Mesangial cell (primary cell): ENCODE results near the gene PCYT2. TPM values are rescaled to one million over a fixed set of nuclear protein-coding genes. Genes with fewer than 3 reads are reported as not detected.

Experiments used
- total RNA-seq: library from RNA; depleted of rRNA; stranded (reverse); fragments of >200 nt; gene quantifications from 2 replicates; pipeline ENCODE4 v1.2.3, GENCODE V29; 2015

PCYT2 gene
- 40.7 and 71.9 TPM in 2 replicates for total RNA-seq

DNA sequence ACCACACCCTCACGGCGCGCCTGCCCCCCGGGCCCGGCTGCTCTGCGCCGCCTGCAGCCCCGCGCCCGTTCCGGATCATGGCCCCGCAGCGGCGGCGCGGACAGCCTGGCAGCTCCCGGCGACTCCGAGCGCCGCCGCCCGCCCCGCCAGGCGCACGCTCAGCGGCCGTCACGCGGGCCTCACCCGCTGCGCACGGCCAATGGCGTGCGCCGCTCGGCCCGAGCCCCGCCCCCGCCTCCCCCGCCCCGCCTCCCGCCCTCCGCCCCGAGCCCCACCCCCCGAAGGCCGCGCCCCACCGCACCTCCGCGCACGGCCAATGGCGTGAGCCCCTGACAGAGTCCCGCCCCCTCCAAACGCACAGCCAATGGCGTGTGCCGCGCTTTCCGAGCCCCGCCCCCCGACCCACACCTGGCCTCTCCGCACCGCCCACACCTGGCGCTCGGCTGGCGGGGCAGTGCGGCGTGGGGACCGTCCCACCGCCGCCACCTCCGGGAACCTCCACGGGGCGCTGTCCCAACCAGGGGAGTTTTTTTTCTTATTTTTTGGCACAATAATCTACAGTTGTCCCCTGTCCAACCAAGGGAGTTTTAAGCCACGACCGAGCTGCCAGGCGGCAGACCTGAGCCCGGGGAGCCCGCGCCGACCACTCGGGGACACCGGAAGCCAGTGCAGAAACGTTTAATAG is at the start of gene PCYT2:
Gene PCYT2, minus strand, starts transcription at position 123 of the 685 bp plus-strand sequence. Its CDS starts 44 bp downstream, at position 79.

DNA sequence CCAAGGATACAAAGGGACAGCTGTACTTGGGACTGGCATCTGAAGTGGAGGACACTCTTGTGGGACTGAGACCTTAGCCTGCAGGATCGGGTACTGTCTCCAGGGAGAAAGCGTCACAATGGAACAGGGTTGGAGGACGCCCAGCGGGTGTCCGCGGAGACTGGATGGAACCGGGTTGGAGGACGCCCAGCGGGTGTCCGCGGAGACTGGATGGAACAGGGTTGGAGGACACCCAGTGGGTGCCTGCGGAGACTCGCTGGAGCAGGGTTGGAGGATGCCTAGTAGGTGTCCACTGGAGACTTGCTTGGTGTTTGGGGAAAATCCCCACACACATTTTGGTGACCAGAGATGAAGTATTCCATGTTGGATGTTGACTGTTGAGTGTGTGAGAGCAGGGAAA is 36.0 kb upstream of the PCYT2 start, which contains the start of gene MYADML2:
Gene MYADML2, minus strand, starts transcription at position 45 of the 400 bp plus-strand sequence. CDS start 5,492 bp downstream, outside the sequence.

DNA sequence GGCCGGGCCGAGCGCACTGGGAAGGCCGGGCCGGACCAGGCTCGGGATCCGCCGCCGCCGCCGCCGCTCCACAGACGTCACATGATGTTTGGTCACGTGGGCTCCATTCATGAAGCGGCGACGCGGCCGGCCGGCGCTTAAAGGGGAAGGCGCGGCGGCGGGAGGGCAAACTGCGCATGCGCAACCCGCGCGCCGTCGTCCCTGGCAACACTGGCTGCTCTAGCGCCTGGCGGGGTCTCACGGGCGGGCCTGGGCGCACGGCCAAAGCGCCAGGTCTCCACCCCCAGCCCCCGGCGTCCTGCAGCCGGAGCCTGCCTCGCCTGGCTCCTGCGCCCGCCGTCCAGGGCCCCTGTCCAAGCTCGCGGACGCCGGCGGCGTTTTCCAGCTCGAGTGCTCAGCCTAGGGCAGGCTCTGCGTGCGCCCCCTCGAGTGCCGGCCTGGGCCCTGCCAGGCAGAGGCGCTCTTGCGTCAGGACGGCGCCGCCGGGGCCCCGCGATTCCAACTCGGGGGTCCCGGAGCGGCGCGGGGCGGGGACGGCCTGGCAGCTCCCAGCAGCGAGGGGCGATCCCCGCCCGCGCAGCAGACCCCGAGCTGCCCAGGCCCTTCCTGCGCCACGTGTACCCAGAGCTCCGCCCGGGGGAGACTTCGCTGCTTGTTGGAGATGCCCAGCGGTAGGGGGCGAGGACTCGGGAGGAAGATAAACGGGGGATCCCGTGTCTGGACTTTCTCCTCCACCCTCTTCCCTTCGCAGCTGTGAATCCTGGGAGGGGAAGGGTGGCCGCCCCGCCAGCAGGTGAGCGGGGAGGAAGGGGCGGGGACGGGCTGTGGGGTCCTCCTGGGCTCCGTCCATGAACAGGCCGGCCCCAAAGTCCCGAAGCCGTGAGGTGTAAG is 16.7 kb upstream of the PCYT2 start, which contains the start of gene MAFG:
Gene MAFG, minus strand, starts transcription at position 83 of the 891 bp plus-strand sequence. CDS start 4,550 bp downstream, outside the sequence.

DNA sequence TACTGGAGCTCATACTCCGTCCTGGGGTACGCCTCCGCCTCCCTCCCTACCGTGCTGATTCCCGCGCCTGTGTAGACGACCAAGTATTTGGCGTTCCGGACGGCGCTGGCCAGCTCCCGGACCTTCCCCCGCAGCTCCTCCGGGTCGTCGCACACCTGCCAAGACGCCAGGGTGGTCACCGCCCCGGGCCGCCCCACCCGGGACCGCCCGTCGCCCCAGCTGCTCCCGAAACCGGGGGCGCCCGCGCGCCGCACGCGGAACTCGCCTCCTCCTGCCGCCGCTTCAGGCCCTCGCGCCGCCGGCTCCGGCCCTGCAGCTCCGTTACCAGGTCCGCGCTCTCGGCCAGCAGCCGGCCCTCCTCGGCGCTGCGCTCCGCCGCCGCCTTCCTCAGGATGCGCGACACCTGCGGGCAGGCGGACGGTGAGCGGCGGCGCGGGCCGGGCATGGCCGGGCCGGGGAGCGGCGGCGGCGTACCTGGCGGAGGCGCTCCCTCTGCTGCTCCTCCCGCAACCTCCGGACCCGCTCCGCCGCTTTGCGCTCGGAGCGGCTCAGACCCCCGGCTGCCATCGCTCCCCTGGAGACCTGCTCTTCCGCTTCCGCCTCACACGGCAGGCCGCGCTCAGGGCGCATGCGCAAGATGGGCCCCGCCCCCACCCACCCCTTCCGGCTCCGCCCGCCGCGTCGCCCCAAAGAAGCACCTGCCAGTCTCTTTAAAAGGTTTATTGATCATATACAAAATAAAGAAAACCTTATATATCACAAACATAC is 6.5 kb upstream of the PCYT2 start, which contains the start of gene SIRT7:
Gene SIRT7, minus strand, starts transcription at position 612 of the 768 bp plus-strand sequence. Its CDS starts 45 bp downstream, at position 567.

DNA sequence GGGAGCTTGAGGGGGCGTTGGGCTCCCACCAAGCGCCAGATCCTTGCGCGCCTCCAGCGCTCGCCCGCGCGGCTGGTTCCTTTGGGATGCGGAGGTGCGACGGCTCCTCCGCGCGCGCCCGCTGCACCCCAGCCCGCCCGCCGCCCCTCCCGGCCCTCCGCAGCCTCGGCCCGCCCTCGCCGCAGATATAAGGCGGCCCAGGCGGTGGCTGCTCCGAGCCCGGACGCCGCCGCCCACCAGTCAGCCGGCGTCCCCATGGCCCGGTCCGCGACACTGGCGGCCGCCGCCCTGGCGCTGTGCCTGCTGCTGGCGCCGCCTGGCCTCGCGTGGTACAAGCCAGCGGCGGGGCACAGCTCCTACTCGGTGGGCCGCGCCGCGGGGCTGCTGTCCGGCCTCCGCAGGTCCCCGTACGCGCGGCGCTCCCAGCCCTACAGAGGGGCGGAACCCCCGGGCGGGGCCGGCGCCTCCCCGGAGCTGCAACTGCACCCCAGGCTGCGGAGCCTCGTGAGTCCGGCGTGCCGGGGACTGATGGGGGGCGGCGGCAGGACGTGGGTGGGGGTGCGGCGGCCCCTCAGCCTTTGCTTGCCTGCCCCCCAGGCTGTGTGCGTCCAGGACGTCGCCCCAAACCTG is 9.1 kb downstream of the PCYT2 start, which contains the start of gene NPB:
Gene NPB, plus strand, starts transcription at position 216 of the 630 bp plus-strand sequence. Its CDS starts 40 bp downstream, at position 256.

DNA sequence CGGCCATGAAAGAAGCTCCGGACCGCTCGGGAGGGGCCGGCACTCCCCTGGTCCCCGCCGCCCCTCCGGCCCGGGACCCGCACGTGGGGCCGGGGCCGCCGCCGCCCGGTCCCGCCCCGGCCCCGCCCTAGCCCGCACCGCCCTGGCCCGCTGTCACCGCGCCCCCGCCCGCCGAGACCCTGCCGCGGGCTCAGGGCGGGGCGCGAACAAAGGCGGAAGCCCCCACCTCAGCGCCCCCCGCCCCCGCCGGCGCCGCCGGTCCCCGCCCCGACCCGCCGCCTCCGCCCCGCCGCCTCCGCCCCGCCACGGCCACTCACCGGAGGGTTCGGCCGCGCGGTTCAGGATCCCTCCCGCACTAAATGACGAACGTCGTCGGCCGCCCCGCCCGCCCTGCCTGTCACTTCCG is 40.2 kb downstream of the PCYT2 start, which contains the start of gene ARHGDIA:
Gene ARHGDIA, minus strand, starts transcription at position 357 of the 406 bp plus-strand sequence. CDS start 1,407 bp downstream, outside the sequence.

DNA sequence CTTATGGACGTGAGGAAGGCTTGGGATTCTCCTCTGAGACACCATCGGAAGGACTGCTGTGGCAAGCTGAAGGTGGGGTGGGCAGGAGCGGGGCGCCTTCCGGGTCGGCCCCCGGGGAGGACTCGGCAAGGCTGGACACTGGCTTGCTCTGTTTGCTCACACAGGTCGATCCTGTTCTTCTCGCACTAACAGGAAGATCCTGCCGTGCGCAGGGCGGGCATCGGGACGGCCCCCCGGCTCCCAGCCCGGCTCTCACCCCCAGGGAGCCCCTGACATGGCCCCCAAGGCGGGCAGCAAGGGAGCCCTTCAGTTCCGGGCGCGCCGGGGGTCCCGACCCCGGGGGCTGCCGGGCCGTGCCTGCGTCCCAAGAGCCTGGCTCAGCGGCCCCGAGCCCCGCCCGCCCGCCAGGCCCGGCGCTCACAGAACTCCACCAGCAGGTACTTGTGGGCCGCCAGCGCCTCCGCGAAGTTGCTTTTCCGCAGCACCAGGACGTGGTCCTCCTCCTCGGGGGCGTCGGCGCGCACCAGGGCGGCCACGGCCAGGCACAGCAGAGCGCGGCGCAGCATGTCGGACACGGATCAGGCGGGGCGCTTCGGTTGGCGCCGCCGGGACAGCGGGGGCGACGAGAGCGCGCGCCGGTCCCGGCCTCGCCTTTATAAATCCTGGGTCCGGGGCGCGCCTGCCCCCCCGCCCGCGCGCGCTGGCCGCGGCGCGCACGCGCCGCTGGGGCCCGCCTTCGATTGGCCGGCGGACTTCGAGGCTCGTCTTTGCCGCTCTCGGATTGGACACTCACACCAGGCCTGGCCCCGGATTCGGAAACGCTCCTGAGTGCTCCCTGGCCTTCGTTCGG is 51.1 kb downstream of the PCYT2 start, which contains the start of gene P4HB:
Gene P4HB, minus strand, starts transcription at position 630 of the 850 bp plus-strand sequence. Its CDS starts 64 bp downstream, at position 566.

Other genes starting within 250 kb of the PCYT2 start
- gene OXLD1, start 244.8 kb downstream of the PCYT2 start, total RNA-seq = 45.1 and 69.1 TPM in 2 replicates
- gene CCDC137, start 244.7 kb downstream of the PCYT2 start, total RNA-seq = 11.5 and 19.2 TPM in 2 replicates
- 38.7 and 53.8 TPM in 2 replicates for gene ARL16, start 227.6 kb downstream of the PCYT2 start, total RNA-seq
- gene HGS, start 227.4 kb downstream of the PCYT2 start, total RNA-seq = 126 and 158 TPM in 2 replicates
- gene MRPL12, start 208.0 kb downstream of the PCYT2 start, total RNA-seq = 86.6 and 220 TPM in 2 replicates
- 23.2 and 55.6 TPM in 2 replicates for gene SLC25A10, start 199.1 kb downstream of the PCYT2 start, total RNA-seq
- gene GCGR, start 107.2 kb downstream of the PCYT2 start, total RNA-seq = 0.63 TPM in 1 of 2 replicates, not detected in the other
- gene MCRIP1, start 78.1 kb downstream of the PCYT2 start, total RNA-seq = 125 and 143 TPM in 2 replicates
- not detected in 2 replicates for gene PPP1R27, start 76.3 kb downstream of the PCYT2 start, total RNA-seq
- gene P4HB, start 50.9 kb downstream of the PCYT2 start, total RNA-seq = 811 and 1,110 TPM in 2 replicates
- 386 and 596 TPM in 2 replicates for gene ARHGDIA, start 40.1 kb downstream of the PCYT2 start, total RNA-seq
- 102 and 252 TPM in 2 replicates for gene ALYREF, start 19.8 kb downstream of the PCYT2 start, total RNA-seq
- gene ANAPC11, start 19.7 kb downstream of the PCYT2 start, total RNA-seq = 147 and 222 TPM in 2 replicates
- gene NPB, start 9.2 kb downstream of the PCYT2 start, total RNA-seq = 3.6 and 5.2 TPM in 2 replicates
- 15.2 and 18.5 TPM in 2 replicates for gene SIRT7, start 6.8 kb upstream of the PCYT2 start, total RNA-seq
- gene MAFG, start 16.3 kb upstream of the PCYT2 start, total RNA-seq = 14.3 and 18.4 TPM in 2 replicates
- gene PYCR1, start 25.9 kb upstream of the PCYT2 start, total RNA-seq = 104 and 162 TPM in 2 replicates
- gene MYADML2, start 35.8 kb upstream of the PCYT2 start, total RNA-seq = not detected in 2 replicates
- 0.38 TPM in 1 of 2 replicates, not detected in the other for gene NOTUM, start 49.8 kb upstream of the PCYT2 start, total RNA-seq
- 25.1 and 30.4 TPM in 2 replicates for gene ASPSCR1, start 66.2 kb upstream of the PCYT2 start, total RNA-seq
- gene CENPX, start 111.5 kb upstream of the PCYT2 start, total RNA-seq = 33.2 and 170 TPM in 2 replicates
- gene LRRC45, start 111.9 kb upstream of the PCYT2 start, total RNA-seq = 17.0 and 33.1 TPM in 2 replicates
- 66.7 and 82.3 TPM in 2 replicates for gene RAC3, start 120.3 kb upstream of the PCYT2 start, total RNA-seq
- 105 and 113 TPM in 2 replicates for gene DCXR, start 126.3 kb upstream of the PCYT2 start, total RNA-seq
- 61.9 and 89.5 TPM in 2 replicates for gene RFNG, start 140.4 kb upstream of the PCYT2 start, total RNA-seq
- gene GPS1, start 140.5 kb upstream of the PCYT2 start, total RNA-seq = 149 and 212 TPM in 2 replicates
- 74.9 and 101 TPM in 2 replicates for gene DUS1L, start 154.4 kb upstream of the PCYT2 start, total RNA-seq
- gene FASN, start 186.8 kb upstream of the PCYT2 start, total RNA-seq = 229 and 345 TPM in 2 replicates